HepG2 (cell line): ENCODE measurements around the gene MTARC1. TPM values are rescaled to one million over a fixed set of nuclear protein-coding genes. Genes with fewer than 3 reads are reported as not detected.
A peak's percentile ranks its signal among the peaks of the same experiment; 100 is the strongest.

Source experiments
- MAF1 ChIP-seq: sonication (generic); formaldehyde crosslinking; IDR thresholded peaks from 2 replicates; pipeline ENCODE4 v1.5.0; 2020; ENCODE audit warnings: missing genetic modification reagents, borderline replicate concordance
- MED1 ChIP-seq: sonication (generic); formaldehyde crosslinking; IDR thresholded peaks from 2 replicates; pipeline ENCODE4 v1.4.0; 2020; ENCODE audit warnings: missing genetic modification reagents
- MIER3 ChIP-seq: IDR thresholded peaks from 2 replicates; pipeline ENCODE4 v1.6.1; 2016; ENCODE audit warnings: missing compliant biosample characterization, borderline replicate concordance
- POLR2G ChIP-seq: fragments of 200-400 bp; formaldehyde crosslinking; IDR thresholded peaks from 2 replicates; pipeline ENCODE4 v1.6.1; 2018; ENCODE audit warnings: mild to moderate bottlenecking, low read depth, low read length, moderate library complexity
- ZNF354B ChIP-seq: sonication (generic); formaldehyde crosslinking; IDR thresholded peaks from 2 replicates; pipeline ENCODE4 v1.8.0; 2022; ENCODE audit warnings: mild to moderate bottlenecking, missing genetic modification reagents
- ZNF484 ChIP-seq: sonication (generic); formaldehyde crosslinking; IDR thresholded peaks from 2 replicates; pipeline ENCODE4 v1.5.1; 2020; ENCODE audit warnings: mild to moderate bottlenecking, low read depth, missing genetic modification reagents, borderline replicate concordance
- ZNF552 ChIP-seq: sonication (generic); formaldehyde crosslinking; IDR thresholded peaks from 2 replicates; pipeline ENCODE4 v1.9.0; 2022; ENCODE audit warnings: missing genetic modification reagents, mild to moderate bottlenecking, borderline replicate concordance
- ZNF558 ChIP-seq: sonication (generic); formaldehyde crosslinking; IDR thresholded peaks from 2 replicates; pipeline ENCODE4 v1.9.0; 2022; ENCODE audit warnings: mild to moderate bottlenecking, missing genetic modification reagents, borderline replicate concordance
- ZNF761 ChIP-seq: sonication (generic); formaldehyde crosslinking; conservative IDR thresholded peaks from 2 replicates; pipeline ENCODE4 v1.4.0; 2020; ENCODE audit warnings: mild to moderate bottlenecking, missing genetic modification reagents
- ZNF841 ChIP-seq: sonication (generic); formaldehyde crosslinking; IDR thresholded peaks from 2 replicates; pipeline ENCODE4 v1.8.1; 2023; ENCODE audit warnings: missing genetic modification reagents, borderline replicate concordance
- polyA plus RNA-seq, 8 experiments: library from polyadenylated mRNA; depleted of rRNA in 3 of 8; stranded (reverse) in 7 of 8; unstranded in 1 of 8; fragments of >200 nt; fragmentation: Illumina TruSeq in 4 of 8; extraction: Trizol in 4 of 8; gene quantifications; 2 replicates each; pipeline versions ENCODE4 v1.2.1 to v1.2.3, GENCODE V29; 2011 to 2016; ENCODE audit warnings: low read depth in 4 of 8, missing spikeins in 1 of 8, mixed read lengths in 1 of 8; ENCODE audit not compliant: insufficient read depth in 1 of 8
- total RNA-seq, 5 experiments: library from RNA; depleted of rRNA; stranded (reverse); fragments of >200 nt; fragmentation: Illumina TruSeq; extraction: Trizol; gene quantifications; 2 replicates each; pipeline ENCODE4 v1.2.3, GENCODE V29; 2016; ENCODE audit warnings: low read depth in 1 of 5
- TF ChIP-seq, protein P1 (sequence below): sonication (generic); formaldehyde crosslinking; conservative IDR thresholded peaks from 2 replicates; pipeline ENCODE4 v1.4.0; 2020; ENCODE audit warnings: mild to moderate bottlenecking, missing genetic modification reagents, moderate library complexity
- TF ChIP-seq, protein P2 (sequence below): IDR thresholded peaks from 2 replicates; pipeline ENCODE4 v1.6.1; 2016
- TF ChIP-seq, protein P3 (sequence below): sonication (generic); formaldehyde crosslinking; conservative IDR thresholded peaks from 2 replicates; pipeline ENCODE4 v1.4.0; 2020; ENCODE audit warnings: missing genetic modification reagents
- TF ChIP-seq, protein P4 (sequence below): sonication (generic); formaldehyde crosslinking; IDR thresholded peaks from 2 replicates; pipeline ENCODE4 v1.4.0; 2020; ENCODE audit warnings: missing genetic modification reagents
- TF ChIP-seq, protein P5 (sequence below): sonication (generic); formaldehyde crosslinking; IDR thresholded peaks from 2 replicates; pipeline ENCODE4 v1.8.1; 2023; ENCODE audit warnings: missing genetic modification reagents, inconsistent platforms, borderline replicate concordance
- TF ChIP-seq, protein P6 (sequence below), 2 experiments: fragments of 450-650 bp in 1 of 2; sonication (generic) in 1 of 2; formaldehyde crosslinking; IDR thresholded peaks; 2 replicates each; pipeline versions ENCODE4 v1.5.0 to v1.8.0; 2020 to 2022; ENCODE audit warnings: mild to moderate bottlenecking in 1 of 2, missing genetic modification reagents in 1 of 2

MTARC1 gene
- total and polyA plus RNA-seq, 2 of the 13 experiments (the other 11 are each of a cell fraction or from before 2014, with no cell fraction given), result 19.4 to 106 TPM

DNA sequence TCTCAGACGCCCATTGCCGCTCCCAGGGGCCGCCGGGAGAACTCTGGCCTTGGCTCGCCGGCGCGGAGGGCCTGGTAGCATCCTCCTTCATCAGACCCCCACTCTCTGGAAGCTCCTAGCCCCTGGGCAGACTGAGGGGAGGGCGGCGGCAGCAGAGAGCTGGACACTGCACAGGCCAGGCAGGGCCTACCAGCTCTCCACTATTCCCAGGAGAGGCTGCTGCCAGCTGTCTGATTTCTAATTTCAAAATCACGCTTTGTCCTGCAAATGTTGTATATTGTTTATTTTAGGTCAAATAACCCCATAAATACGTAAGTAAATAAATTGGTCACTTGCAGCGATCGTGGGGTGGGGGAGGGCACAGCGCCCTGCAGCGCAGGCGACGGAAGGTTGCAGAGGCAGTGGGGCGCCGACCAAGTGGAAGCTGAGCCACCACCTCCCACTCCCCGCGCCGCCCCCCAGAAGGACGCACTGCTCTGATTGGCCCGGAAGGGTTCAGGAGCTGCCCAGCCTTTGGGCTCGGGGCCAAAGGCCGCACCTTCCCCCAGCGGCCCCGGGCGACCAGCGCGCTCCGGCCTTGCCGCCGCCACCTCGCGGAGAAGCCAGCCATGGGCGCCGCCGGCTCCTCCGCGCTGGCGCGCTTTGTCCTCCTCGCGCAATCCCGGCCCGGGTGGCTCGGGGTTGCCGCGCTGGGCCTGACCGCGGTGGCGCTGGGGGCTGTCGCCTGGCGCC, at the start of gene MTARC1 (continued):
- TF ChIP-seq, protein P1, sequence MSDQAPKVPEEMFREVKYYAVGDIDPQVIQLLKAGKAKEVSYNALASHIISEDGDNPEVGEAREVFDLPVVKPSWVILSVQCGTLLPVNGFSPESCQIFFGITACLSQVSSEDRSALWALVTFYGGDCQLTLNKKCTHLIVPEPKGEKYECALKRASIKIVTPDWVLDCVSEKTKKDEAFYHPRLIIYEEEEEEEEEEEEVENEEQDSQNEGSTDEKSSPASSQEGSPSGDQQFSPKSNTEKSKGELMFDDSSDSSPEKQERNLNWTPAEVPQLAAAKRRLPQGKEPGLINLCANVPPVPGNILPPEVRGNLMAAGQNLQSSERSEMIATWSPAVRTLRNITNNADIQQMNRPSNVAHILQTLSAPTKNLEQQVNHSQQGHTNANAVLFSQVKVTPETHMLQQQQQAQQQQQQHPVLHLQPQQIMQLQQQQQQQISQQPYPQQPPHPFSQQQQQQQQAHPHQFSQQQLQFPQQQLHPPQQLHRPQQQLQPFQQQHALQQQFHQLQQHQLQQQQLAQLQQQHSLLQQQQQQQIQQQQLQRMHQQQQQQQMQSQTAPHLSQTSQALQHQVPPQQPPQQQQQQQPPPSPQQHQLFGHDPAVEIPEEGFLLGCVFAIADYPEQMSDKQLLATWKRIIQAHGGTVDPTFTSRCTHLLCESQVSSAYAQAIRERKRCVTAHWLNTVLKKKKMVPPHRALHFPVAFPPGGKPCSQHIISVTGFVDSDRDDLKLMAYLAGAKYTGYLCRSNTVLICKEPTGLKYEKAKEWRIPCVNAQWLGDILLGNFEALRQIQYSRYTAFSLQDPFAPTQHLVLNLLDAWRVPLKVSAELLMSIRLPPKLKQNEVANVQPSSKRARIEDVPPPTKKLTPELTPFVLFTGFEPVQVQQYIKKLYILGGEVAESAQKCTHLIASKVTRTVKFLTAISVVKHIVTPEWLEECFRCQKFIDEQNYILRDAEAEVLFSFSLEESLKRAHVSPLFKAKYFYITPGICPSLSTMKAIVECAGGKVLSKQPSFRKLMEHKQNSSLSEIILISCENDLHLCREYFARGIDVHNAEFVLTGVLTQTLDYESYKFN (CRISPR knock-in tag), result peak; percentile 75
- no peak for TF ChIP-seq ZNF484 (CRISPR knock-in tag)
- TF ChIP-seq, protein P2, sequence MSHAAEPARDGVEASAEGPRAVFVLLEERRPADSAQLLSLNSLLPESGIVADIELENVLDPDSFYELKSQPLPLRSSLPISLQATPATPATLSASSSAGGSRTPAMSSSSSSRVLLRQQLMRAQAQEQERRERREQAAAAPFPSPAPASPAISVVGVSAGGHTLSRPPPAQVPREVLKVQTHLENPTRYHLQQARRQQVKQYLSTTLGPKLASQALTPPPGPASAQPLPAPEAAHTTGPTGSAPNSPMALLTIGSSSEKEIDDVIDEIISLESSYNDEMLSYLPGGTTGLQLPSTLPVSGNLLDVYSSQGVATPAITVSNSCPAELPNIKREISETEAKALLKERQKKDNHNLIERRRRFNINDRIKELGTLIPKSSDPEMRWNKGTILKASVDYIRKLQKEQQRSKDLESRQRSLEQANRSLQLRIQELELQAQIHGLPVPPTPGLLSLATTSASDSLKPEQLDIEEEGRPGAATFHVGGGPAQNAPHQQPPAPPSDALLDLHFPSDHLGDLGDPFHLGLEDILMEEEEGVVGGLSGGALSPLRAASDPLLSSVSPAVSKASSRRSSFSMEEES (CRISPR knock-in tag), result no peak
- TF ChIP-seq ZNF841, result 0 out of 2 replicates have a peak, but pooled peaks have one; percentile 56
- TF ChIP-seq ZNF552, result no peak; the same call in 1 of the 2 replicates
- TF ChIP-seq, protein P3, sequence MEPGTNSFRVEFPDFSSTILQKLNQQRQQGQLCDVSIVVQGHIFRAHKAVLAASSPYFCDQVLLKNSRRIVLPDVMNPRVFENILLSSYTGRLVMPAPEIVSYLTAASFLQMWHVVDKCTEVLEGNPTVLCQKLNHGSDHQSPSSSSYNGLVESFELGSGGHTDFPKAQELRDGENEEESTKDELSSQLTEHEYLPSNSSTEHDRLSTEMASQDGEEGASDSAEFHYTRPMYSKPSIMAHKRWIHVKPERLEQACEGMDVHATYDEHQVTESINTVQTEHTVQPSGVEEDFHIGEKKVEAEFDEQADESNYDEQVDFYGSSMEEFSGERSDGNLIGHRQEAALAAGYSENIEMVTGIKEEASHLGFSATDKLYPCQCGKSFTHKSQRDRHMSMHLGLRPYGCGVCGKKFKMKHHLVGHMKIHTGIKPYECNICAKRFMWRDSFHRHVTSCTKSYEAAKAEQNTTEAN (CRISPR knock-in tag), result no peak
- no peak for TF ChIP-seq MIER3 (CRISPR knock-in tag)
- TF ChIP-seq ZNF354B (CRISPR knock-in tag), result no peak
- TF ChIP-seq, protein P4, sequence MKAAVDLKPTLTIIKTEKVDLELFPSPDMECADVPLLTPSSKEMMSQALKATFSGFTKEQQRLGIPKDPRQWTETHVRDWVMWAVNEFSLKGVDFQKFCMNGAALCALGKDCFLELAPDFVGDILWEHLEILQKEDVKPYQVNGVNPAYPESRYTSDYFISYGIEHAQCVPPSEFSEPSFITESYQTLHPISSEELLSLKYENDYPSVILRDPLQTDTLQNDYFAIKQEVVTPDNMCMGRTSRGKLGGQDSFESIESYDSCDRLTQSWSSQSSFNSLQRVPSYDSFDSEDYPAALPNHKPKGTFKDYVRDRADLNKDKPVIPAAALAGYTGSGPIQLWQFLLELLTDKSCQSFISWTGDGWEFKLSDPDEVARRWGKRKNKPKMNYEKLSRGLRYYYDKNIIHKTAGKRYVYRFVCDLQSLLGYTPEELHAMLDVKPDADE (CRISPR knock-in tag), result peak; percentile 36; the same call in 1 of the 2 replicates
- TF ChIP-seq, protein P5, sequence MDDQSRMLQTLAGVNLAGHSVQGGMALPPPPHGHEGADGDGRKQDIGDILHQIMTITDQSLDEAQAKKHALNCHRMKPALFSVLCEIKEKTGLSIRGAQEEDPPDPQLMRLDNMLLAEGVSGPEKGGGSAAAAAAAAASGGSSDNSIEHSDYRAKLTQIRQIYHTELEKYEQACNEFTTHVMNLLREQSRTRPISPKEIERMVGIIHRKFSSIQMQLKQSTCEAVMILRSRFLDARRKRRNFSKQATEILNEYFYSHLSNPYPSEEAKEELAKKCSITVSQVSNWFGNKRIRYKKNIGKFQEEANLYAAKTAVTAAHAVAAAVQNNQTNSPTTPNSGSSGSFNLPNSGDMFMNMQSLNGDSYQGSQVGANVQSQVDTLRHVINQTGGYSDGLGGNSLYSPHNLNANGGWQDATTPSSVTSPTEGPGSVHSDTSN (CRISPR knock-in tag), result no peak
- peak; percentile 70; the same call in 1 of the 2 replicates for TF ChIP-seq ZNF558 (CRISPR knock-in tag)
- TF ChIP-seq POLR2G, result peak; percentile 77
- no peak for TF ChIP-seq MAF1 (CRISPR knock-in tag)
- peak; percentile 43 for TF ChIP-seq MED1 (CRISPR knock-in tag)
- peak; percentile 84; the same call in 1 of the 2 replicates for TF ChIP-seq ZNF761 (CRISPR knock-in tag)
- TF ChIP-seq, protein P6, sequence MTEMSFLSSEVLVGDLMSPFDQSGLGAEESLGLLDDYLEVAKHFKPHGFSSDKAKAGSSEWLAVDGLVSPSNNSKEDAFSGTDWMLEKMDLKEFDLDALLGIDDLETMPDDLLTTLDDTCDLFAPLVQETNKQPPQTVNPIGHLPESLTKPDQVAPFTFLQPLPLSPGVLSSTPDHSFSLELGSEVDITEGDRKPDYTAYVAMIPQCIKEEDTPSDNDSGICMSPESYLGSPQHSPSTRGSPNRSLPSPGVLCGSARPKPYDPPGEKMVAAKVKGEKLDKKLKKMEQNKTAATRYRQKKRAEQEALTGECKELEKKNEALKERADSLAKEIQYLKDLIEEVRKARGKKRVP (CRISPR knock-in tag; IDR thresholded peaks at IDR 0.05), result no peak
